Mesothelial cell of epicardium (in vitro differentiated cells): ENCODE results near the gene MYADML2. TPM values are rescaled to one million over a fixed set of nuclear protein-coding genes. Genes with fewer than 3 reads are reported as not detected.
A peak's percentile ranks its signal among the peaks of the same experiment; 100 is the strongest.

Experiments used
- DNase-seq, 2 experiments: peaks; one replicate each; pipeline ENCODE4 v3.0.0; 2021; ENCODE audit warnings: low spot score in 2 of 2; ENCODE audit not compliant: unreplicated experiment in 2 of 2
- H3K27ac Mint-ChIP-seq: 2 replicates; pipeline ENCODE4 v1.8.0; 2021; ENCODE audit warnings: mixed read lengths
- H3K27me3 Mint-ChIP-seq: 2 replicates; pipeline ENCODE4 v1.8.0; 2021; ENCODE audit warnings: low read depth, mixed read lengths
- H3K36me3 Mint-ChIP-seq: 2 replicates; pipeline ENCODE4 v1.8.0; 2021; ENCODE audit warnings: mixed read lengths
- H3K4me1 Mint-ChIP-seq: 2 replicates; pipeline ENCODE4 v1.8.0; 2021; ENCODE audit warnings: mixed read lengths
- H3K4me3 Mint-ChIP-seq: 2 replicates; pipeline ENCODE4 v1.8.0; 2021; ENCODE audit warnings: mild to moderate bottlenecking, moderate library complexity, mixed read lengths
- H3K9me3 Mint-ChIP-seq: 2 replicates; pipeline ENCODE4 v1.8.0; 2021; ENCODE audit warnings: mixed read lengths
- total RNA-seq: library from RNA; stranded (reverse); gene quantifications from 3 replicates; pipeline ENCODE4 v1.2.1, GENCODE V29; 2021
- TF ChIP-seq, protein P1 (sequence below): fragments of 200-600 bp; sonication (generic); IDR thresholded peaks from one replicate; pipeline ENCODE4 v1.5.0; 2021; ENCODE audit warnings: antibody characterized with exemption; ENCODE audit not compliant: unreplicated experiment

MYADML2 gene
- total RNA-seq, 1 donor from 2014 or later = not detected

DNA sequence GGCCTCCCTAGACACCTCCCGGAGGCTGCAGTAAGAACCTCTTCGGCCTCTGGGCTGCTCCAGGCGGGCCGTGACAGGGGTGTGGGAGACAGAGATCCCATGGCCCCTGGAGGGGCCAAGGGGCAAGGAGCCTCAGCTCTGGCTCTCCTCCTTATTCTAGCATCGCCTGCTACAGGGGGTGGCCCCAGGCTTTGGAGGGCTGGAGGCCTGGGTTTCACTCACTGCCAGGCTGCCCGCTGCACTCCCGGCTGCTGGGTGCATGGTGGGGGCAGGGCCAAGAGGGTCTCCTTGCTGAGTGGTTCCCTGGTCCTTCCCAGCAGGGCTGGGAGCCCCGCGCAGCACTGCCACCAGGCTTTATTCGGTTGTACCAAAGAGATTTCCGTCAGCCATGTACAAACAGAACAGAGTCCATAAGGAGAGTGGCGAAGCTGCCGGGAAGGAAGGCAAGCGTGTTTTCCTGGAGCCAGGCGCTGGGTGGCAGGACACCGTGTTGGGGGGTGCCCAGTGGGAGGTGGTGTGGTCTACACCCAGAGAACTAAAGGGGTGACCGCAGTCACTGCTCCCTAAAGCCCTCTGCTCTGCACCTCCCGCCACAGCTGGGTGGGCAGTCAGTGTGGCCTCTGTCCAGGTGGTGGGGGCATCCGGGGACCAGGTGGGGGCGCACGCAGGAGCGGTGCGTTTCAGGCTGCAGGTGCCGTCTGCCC is 43.0 kb downstream of the MYADML2 start:
- TF ChIP-seq, protein P1, sequence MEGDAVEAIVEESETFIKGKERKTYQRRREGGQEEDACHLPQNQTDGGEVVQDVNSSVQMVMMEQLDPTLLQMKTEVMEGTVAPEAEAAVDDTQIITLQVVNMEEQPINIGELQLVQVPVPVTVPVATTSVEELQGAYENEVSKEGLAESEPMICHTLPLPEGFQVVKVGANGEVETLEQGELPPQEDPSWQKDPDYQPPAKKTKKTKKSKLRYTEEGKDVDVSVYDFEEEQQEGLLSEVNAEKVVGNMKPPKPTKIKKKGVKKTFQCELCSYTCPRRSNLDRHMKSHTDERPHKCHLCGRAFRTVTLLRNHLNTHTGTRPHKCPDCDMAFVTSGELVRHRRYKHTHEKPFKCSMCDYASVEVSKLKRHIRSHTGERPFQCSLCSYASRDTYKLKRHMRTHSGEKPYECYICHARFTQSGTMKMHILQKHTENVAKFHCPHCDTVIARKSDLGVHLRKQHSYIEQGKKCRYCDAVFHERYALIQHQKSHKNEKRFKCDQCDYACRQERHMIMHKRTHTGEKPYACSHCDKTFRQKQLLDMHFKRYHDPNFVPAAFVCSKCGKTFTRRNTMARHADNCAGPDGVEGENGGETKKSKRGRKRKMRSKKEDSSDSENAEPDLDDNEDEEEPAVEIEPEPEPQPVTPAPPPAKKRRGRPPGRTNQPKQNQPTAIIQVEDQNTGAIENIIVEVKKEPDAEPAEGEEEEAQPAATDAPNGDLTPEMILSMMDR = no peak
- H3K36me3 Mint-ChIP-seq = peaks cover 7% of the 10 kb centered on the region
- H3K27me3 Mint-ChIP-seq = peaks cover 17% of the 10 kb centered on the region
- no peaks in the 10 kb centered on the region for H3K4me1 Mint-ChIP-seq
- no peaks in the 10 kb centered on the region for H3K9me3 Mint-ChIP-seq
- H3K4me3 Mint-ChIP-seq = no peak overlapping the region
- no peak overlapping the region for H3K27ac Mint-ChIP-seq
- DNase-seq = no peak

DNA sequence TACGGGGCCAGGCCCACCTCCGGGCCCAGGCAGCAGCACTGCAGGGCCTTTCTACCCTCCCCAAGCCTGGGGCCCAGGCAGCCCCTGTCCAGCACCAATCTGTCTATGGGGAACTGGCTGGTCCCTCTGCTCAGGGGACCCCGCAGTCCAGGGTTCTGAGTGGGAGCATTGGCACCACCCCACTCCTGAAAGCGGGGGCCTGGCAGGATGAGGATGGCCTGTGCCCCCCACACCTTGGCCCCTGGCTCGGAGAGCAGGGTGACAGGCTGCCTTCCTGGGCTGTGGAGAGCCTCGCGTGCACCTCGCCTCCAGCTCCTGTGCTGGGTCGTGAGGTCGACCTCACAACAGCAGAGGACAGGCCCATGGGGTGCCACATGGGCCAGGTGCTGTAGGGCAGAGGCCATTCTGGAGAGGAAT is 43.6 kb downstream of the MYADML2 start:
- TF ChIP-seq, protein P1 = no peak
- Mint-ChIP-seq H3K4me3 (no peak overlapping the region), H3K9me3 (no peaks in the 10 kb centered on the region), H3K36me3 (peaks cover 7% of the 10 kb centered on the region), H3K27me3 (peaks cover 17% of the 10 kb centered on the region), H3K4me1 (no peaks in the 10 kb centered on the region), H3K27ac (no peak overlapping the region)
- no peak for DNase-seq

DNA sequence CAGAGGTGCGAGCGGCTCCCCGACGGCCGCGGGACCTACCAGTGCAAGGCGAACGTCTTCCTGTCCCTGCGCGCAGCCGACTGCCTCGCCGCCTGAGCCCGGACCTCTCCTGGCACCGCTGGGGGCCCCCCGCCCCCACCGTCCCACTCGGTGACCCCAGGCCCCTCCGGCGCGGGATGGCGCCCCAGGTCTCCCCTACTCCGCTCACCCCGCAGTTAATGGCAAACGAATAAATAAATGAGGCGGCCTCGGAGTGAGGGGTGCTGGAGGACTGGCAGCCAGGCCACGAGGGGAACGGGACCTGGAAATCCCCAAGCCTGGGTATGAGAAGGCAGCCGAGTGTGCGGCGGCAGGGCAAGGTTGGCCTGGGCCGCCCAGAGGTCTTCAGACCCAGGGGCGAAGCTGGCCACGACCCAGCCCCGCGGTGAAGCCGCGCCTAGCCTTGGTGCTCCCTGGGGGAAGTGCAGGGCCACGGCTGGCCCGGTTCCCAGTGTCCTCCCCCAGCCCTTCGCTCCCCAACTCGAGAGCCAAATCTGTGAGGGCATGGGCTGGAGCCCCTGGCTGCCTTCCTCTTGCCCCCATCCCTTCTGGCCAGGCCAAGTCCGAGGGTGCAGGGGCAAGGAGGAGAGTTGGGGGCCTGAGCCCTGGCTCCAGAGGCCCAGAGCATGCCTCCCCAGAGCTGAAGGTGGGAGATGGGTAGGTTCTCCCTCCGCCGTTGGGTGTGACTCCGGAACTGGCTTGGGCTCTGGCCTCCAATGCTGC is 44.2 kb downstream of the MYADML2 start:
- H3K27me3 Mint-ChIP-seq = peaks cover 17% of the 10 kb centered on the region
- peak overlapping the region; percentile 36 for H3K4me3 Mint-ChIP-seq
- no peak overlapping the region for H3K27ac Mint-ChIP-seq
- no peak for DNase-seq
- no peaks in the 10 kb centered on the region for H3K4me1 Mint-ChIP-seq
- TF ChIP-seq, protein P1 = no peak
- peaks cover 9% of the 10 kb centered on the region for H3K36me3 Mint-ChIP-seq
- no peaks in the 10 kb centered on the region for H3K9me3 Mint-ChIP-seq

DNA sequence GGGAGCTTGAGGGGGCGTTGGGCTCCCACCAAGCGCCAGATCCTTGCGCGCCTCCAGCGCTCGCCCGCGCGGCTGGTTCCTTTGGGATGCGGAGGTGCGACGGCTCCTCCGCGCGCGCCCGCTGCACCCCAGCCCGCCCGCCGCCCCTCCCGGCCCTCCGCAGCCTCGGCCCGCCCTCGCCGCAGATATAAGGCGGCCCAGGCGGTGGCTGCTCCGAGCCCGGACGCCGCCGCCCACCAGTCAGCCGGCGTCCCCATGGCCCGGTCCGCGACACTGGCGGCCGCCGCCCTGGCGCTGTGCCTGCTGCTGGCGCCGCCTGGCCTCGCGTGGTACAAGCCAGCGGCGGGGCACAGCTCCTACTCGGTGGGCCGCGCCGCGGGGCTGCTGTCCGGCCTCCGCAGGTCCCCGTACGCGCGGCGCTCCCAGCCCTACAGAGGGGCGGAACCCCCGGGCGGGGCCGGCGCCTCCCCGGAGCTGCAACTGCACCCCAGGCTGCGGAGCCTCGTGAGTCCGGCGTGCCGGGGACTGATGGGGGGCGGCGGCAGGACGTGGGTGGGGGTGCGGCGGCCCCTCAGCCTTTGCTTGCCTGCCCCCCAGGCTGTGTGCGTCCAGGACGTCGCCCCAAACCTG is 44.9 kb downstream of the MYADML2 start, which contains the start of gene NPB:
NPB (plus strand) TSS at position 216 of the 630 bp plus-strand sequence; CDS start at position 256, 40 bp downstream.
- Mint-ChIP-seq H3K27me3 (peaks cover 17% of the 10 kb centered on the region), H3K9me3 (no peaks in the 10 kb centered on the region), H3K4me3 (peak within 1 kb of the TSS; percentile 36), H3K27ac (no peak within 1 kb of the TSS), H3K4me1 (no peaks in the 10 kb centered on the region), H3K36me3 (peaks cover 10% of the 10 kb centered on the region)
- TF ChIP-seq, protein P1 = no peak
- DNase-seq = peak in 1 of 2 experiments; percentile 23

DNA sequence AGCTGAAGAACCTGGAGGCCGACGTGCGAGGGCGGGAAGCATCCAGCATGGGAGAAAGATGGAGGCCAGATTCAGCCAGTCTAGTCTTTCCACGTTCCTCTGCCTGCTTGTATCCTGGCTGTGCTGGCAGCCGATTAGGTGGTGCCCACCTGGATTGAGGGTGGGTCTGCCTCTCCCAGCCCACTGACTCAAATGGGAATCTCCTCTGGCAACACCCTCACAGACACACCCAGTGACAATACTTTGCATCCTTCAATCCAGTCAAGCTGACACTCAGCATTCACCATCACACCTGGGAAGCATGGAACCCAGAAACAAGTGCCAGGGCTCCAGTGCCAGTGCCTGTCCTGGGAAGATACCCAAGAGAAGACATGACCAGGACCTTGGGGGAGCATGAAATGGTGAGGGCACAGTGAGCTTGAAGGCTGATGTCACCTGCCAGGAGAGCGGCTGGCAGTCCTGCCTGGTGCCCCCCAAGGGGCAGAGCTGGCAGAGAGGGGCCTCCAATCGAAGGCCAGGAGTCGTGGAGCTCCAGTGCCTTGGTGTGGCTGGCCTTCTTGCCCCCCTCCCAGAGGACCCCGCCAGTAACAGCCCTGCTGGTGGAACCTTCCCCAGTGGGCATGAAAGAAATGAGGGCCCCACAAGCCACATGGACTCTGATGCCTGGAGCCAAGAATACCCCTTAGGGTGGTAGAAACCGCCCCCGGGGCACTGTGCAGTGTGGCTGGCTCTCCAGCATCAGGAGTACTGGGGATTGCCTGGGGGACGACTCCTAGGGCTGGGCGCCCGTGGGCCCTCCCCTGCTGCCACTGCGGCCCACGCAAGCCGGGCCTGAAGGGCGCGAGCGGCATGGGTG is 45.6 kb downstream of the MYADML2 start:
- TF ChIP-seq, protein P1 = no peak
- Mint-ChIP-seq H3K27ac (no peak overlapping the region), H3K9me3 (no peaks in the 10 kb centered on the region), H3K36me3 (peaks cover 10% of the 10 kb centered on the region), H3K4me1 (no peaks in the 10 kb centered on the region), H3K27me3 (peaks cover 17% of the 10 kb centered on the region), H3K4me3 (peak overlapping the region; percentile 16)
- no peak for DNase-seq
